B cell (primary cell): ENCODE data around the gene BARHL1. TPM values are rescaled to one million over a fixed set of nuclear protein-coding genes. Genes with fewer than 3 reads are reported as not detected.

Experiments used
- ATAC-seq: fragments of 200-7000 bp; cut with Tn5 transposase; one replicate; pipeline ENCODE4 v1.10.0; 2021; ENCODE audit warnings: low read depth, mild to moderate bottlenecking, moderate number of reproducible peaks, moderate library complexity
- CTCF ChIA-PET: fragments of 350-600 bp; sonication (Branson Sonifier 250); formaldehyde crosslinking; loops from one replicate; lab custom pipeline; 2021; ENCODE audit warnings: antibody characterized with exemption, inconsistent platforms; lab: Charles Lee
- POLR2A ChIA-PET: fragments of 350-600 bp; sonication (Branson Sonifier 250); formaldehyde crosslinking; loops from one replicate; lab custom pipeline; 2021; ENCODE audit warnings: antibody characterized with exemption; lab: Charles Lee
- DNase-seq: peaks from one replicate; pipeline ENCODE4 v3.0.0; 2013
- H2AFZ ChIP-seq: 2 replicates; pipeline ENCODE4 v1.6.1; 2012; ENCODE audit warnings: mild to moderate bottlenecking, low read depth, low read length; ENCODE audit not compliant: insufficient read depth, poor library complexity, severe bottlenecking
- H3K27ac ChIP-seq, 2 donors: 1 replicate in 1 of 2; 2 replicates in 1 of 2; pipeline ENCODE4 v1.5.1; 2012 to 2013; ENCODE audit warnings: low read length in 2 of 2, mild to moderate bottlenecking in 2 of 2, moderate library complexity in 1 of 2
- H3K27me3 ChIP-seq, 4 experiments: fragments of 200-600 bp in 1 of 4; sonication (generic) in 1 of 4; replicated peaks in 1 of 4; 1 replicate in 2 of 4; 2 replicates in 2 of 4; pipeline versions ENCODE4 v1.6.1 to v1.7.0; 2013 to 2016; ENCODE audit warnings: low read length in 3 of 4, mild to moderate bottlenecking in 2 of 4, mixed read lengths in 1 of 4, moderate library complexity in 1 of 4; ENCODE audit not compliant: insufficient read depth in 4 of 4, control insufficient read depth in 3 of 4; ENCODE audit errors: control extremely low read depth in 1 of 4
- H3K36me3 ChIP-seq, 2 experiments: replicated peaks in 1 of 2; 1 replicate in 1 of 2; 2 replicates in 1 of 2; pipeline versions ENCODE4 v1.6.1 to v1.7.1; 2013; ENCODE audit warnings: low read length in 1 of 2; ENCODE audit not compliant: insufficient read depth in 2 of 2, control insufficient read depth in 1 of 2; ENCODE audit errors: control extremely low read depth in 1 of 2, extremely low read depth in 1 of 2
- H3K4me1 ChIP-seq, 2 donors: fragments of 200-600 bp in 1 of 2; sonication (generic) in 1 of 2; 1 replicate in 1 of 2; 2 replicates in 1 of 2; pipeline versions ENCODE4 v1.5.1 to v1.6.1; 2013 to 2017; ENCODE audit warnings: low read length in 2 of 2; ENCODE audit not compliant: control insufficient read depth in 2 of 2, insufficient read depth in 2 of 2
- H3K4me2 ChIP-seq: replicated peaks from 2 replicates; pipeline ENCODE3; 2012; ENCODE audit warnings: mild to moderate bottlenecking, low read depth, low read length; ENCODE audit not compliant: poor library complexity, severe bottlenecking
- H3K4me3 ChIP-seq, 5 experiments: fragments of 200-600 bp in 1 of 5; sonication (generic) in 1 of 5; 1 replicate in 3 of 5; 2 replicates in 2 of 5; pipeline versions ENCODE4 v1.5.1 to v1.7.0; 2011 to 2016; ENCODE audit warnings: low read length in 4 of 5, mild to moderate bottlenecking in 4 of 5, low read depth in 2 of 5, control low read depth in 1 of 5, moderate library complexity in 1 of 5; ENCODE audit not compliant: insufficient read depth in 1 of 5; ENCODE audit errors: control extremely low read depth in 1 of 5, extremely low read depth in 1 of 5
- H3K79me2 ChIP-seq: fragments of 200-600 bp; sonication (generic); one replicate; pipeline ENCODE4 v1.6.0; 2016; ENCODE audit warnings: low read length; ENCODE audit not compliant: control insufficient read depth, insufficient read depth
- H3K9ac ChIP-seq: fragments of 200-600 bp; sonication (generic); 2 replicates; pipeline ENCODE4 v1.6.1; 2017; ENCODE audit warnings: mild to moderate bottlenecking, low read length, moderate library complexity
- H3K9me3 ChIP-seq, 3 donors: one replicate each; pipeline versions ENCODE4 v1.6.1 to v1.7.1; 2013; ENCODE audit warnings: low read length in 2 of 3; ENCODE audit not compliant: control insufficient read depth in 2 of 3, insufficient read depth in 1 of 3; ENCODE audit errors: control extremely low read depth in 1 of 3
- H4K20me1 ChIP-seq: 2 replicates; pipeline ENCODE4 v1.6.0; 2012; ENCODE audit warnings: mild to moderate bottlenecking, low read length; ENCODE audit not compliant: insufficient read depth, control insufficient read depth, poor library complexity, severe bottlenecking
- H3K27ac Mint-ChIP-seq: one replicate; pipeline ENCODE4 v1.8.0; 2021; ENCODE audit warnings: mixed read lengths
- H3K27me3 Mint-ChIP-seq: one replicate; pipeline ENCODE4 v1.8.0; 2021; ENCODE audit warnings: mixed read lengths
- H3K4me1 Mint-ChIP-seq: one replicate; pipeline ENCODE4 v1.8.0; 2021; ENCODE audit warnings: mixed read lengths
- H3K4me3 Mint-ChIP-seq: one replicate; pipeline ENCODE4 v1.8.0; 2021; ENCODE audit warnings: mixed read lengths
- H3K9me3 Mint-ChIP-seq: one replicate; pipeline ENCODE4 v1.8.0; 2022; ENCODE audit warnings: mixed read lengths; ENCODE audit not compliant: insufficient read depth
- EZH2 ChIP-seq: IDR thresholded peaks from 2 replicates; pipeline ENCODE4 v1.6.1; 2012; ENCODE audit warnings: borderline replicate concordance, low read depth, mild to moderate bottlenecking, moderate library complexity, low read length; ENCODE audit not compliant: insufficient read depth, poor library complexity, severe bottlenecking
- WGBS: methylation state at CpG from one replicate; pipeline ENCODE4 v1.1.5; 2013; ENCODE audit warnings: missing lambda C conversion rate; ENCODE audit not compliant: insufficient coverage; 5-methylcytosine and 5-hydroxymethylcytosine counted together
- intact Hi-C: fragments of 100-400 bp; cut with micrococcal nuclease; formaldehyde crosslinking; loops from one replicate; pipeline ENCODE4 v1.10.0; 2022
- polyA plus RNA-seq: library from polyadenylated mRNA; depleted of rRNA; stranded (reverse); fragments of >200 nt; gene quantifications from 2 replicates; pipeline ENCODE4 v1.2.3, GENCODE V29; 2012
- total RNA-seq, 2 donors: library from RNA; stranded (reverse); fragments of 120-200 nt in 1 of 2; gene quantifications; 1 replicate in 1 of 2; 2 replicates in 1 of 2; pipeline versions ENCODE4 v1.2.3 to v1.2.4, GENCODE V29; 2013 to 2022
- TF ChIP-seq, protein P1 (sequence below): fragments of 200-600 bp; IDR thresholded peaks from one replicate; pipeline ENCODE4 v1.8.0; 2022; ENCODE audit warnings: antibody characterized with exemption, mild to moderate bottlenecking

The BARHL1 gene
- total and polyA plus RNA-seq, 2 donors (not counting 1 experiment from before 2014, with no cell fraction given), result not detected

GRCh38 chr9:132634327-132634726 is 51.9 kb downstream of the BARHL1 start:
- Mint-ChIP-seq H3K4me3 (no peak overlapping the region), H3K27ac (no peak overlapping the region), H3K4me1 (no peaks in the 10 kb centered on the region), H3K9me3 (no peaks in the 10 kb centered on the region), H3K27me3 (no peaks in the 10 kb centered on the region)
- Histone ChIP-seq H3K79me2 (no peaks in the 10 kb centered on the region), H3K9ac (no peak overlapping the region), H3K27ac (no peak overlapping the region), H3K9me3 (no peaks in the 10 kb centered on the region), H3K4me1 (no peaks in the 10 kb centered on the region), H3K36me3 (peaks cover 13 to 44% of the 10 kb centered on the region in 2 experiments), H4K20me1 (no peaks in the 10 kb centered on the region), H2AFZ (no peak overlapping the region), H3K27me3 (no peaks in the 10 kb centered on the region), H3K4me3 (no peak overlapping the region), H3K4me2 (no peak overlapping the region)
- 96% methylated on average over 3 of the region's 3 CpGs for WGBS
- DNase-seq (no peak), ATAC-seq (no peak)
- CTCF ChIA-PET, result no interaction called here
- intact Hi-C loops, result no loop called here
- POLR2A ChIA-PET, result no interaction called here
- TF ChIP-seq, protein P1, sequence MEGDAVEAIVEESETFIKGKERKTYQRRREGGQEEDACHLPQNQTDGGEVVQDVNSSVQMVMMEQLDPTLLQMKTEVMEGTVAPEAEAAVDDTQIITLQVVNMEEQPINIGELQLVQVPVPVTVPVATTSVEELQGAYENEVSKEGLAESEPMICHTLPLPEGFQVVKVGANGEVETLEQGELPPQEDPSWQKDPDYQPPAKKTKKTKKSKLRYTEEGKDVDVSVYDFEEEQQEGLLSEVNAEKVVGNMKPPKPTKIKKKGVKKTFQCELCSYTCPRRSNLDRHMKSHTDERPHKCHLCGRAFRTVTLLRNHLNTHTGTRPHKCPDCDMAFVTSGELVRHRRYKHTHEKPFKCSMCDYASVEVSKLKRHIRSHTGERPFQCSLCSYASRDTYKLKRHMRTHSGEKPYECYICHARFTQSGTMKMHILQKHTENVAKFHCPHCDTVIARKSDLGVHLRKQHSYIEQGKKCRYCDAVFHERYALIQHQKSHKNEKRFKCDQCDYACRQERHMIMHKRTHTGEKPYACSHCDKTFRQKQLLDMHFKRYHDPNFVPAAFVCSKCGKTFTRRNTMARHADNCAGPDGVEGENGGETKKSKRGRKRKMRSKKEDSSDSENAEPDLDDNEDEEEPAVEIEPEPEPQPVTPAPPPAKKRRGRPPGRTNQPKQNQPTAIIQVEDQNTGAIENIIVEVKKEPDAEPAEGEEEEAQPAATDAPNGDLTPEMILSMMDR, result no peak
- TF ChIP-seq EZH2, result no peak

- DNase-seq, result no peak
- H3K27me3 Mint-ChIP-seq, result no peaks in the 10 kb centered on the region
- H3K4me2 ChIP-seq, result no peak overlapping the region
- no peak overlapping the region for H3K4me3 Mint-ChIP-seq
- no peak for ATAC-seq
- H3K9me3 ChIP-seq, result no peaks in the 10 kb centered on the region
- no peaks in the 10 kb centered on the region for H3K4me1 ChIP-seq
- no peak overlapping the region for H3K9ac ChIP-seq
- peaks cover 12 to 47% of the 10 kb centered on the region in 2 experiments for H3K36me3 ChIP-seq
- no peaks in the 10 kb centered on the region for H3K4me1 Mint-ChIP-seq
- TF ChIP-seq, protein P1, result no peak
- no peak for TF ChIP-seq EZH2
- H3K27ac Mint-ChIP-seq, result no peak overlapping the region
- 94% methylated on average over 12 of the region's 12 CpGs for WGBS
- ChIA-PET POLR2A (no interaction called here), CTCF (no interaction called here)
- intact Hi-C loops, result no loop called here
- H3K27me3 ChIP-seq, result no peaks in the 10 kb centered on the region
- no peaks in the 10 kb centered on the region for H3K9me3 Mint-ChIP-seq
- H3K27ac ChIP-seq, result no peak overlapping the region
- no peaks in the 10 kb centered on the region for H3K79me2 ChIP-seq
- no peak overlapping the region for H2AFZ ChIP-seq
- H4K20me1 ChIP-seq, result no peaks in the 10 kb centered on the region
- H3K4me3 ChIP-seq, result no peak overlapping the region
Observed at GRCh38 chr9:132637351-132637750, 54.9 kb downstream of the BARHL1 start.
